Activated gamma-delta T cell (primary cell): ENCODE results near the gene ABHD8.

Source experiments
- DNase-seq: peaks from one replicate; lab custom pipeline; 2025; lab: John Stamatoyannopoulos, UW
- total RNA-seq, 2 donors: gene quantifications; one replicate each; lab custom pipeline; 2026; lab: John Stamatoyannopoulos, UW

The ABHD8 gene, protein sequence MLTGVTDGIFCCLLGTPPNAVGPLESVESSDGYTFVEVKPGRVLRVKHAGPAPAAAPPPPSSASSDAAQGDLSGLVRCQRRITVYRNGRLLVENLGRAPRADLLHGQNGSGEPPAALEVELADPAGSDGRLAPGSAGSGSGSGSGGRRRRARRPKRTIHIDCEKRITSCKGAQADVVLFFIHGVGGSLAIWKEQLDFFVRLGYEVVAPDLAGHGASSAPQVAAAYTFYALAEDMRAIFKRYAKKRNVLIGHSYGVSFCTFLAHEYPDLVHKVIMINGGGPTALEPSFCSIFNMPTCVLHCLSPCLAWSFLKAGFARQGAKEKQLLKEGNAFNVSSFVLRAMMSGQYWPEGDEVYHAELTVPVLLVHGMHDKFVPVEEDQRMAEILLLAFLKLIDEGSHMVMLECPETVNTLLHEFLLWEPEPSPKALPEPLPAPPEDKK
- 9.2 to 10.6 reads per million in 2 donors for total RNA-seq

DNA sequence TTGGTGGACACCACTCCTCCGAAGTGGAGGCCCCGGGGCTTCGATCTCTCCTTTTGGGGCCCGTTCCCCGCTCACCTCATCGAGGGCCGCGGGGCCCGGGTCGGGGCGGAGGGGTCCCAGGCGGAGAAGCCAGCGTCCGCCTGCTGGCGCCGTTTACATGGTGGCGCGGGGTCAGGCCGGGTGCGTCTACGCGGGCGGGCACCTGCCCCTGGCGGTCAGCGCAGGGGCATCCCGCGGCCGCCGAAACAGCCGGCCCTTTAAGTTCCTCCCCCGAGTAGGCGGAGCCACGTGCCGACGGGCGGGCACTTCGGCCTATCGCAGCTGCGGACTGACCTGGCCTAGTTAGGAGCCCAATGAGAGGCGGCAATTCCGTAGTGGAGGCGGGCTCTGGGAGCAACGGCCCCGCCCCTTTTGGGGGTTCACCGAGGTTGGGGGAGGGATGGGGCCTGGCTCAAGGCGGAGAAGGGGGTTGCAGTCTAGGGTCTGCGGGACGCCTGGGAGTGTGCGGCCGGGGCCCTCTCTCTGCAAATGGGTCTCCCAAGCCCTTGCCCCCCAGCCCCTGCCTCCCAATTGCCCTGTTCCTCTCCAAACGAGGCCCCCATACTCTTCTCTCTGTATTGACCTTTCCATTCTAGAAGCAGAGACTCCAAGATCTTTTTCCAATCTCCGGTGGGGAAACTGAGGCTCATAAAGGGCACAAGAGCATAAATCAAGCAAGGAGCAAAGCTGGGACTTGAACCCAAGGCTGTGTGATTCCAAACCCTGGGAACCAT, at the start of gene ABHD8:
Gene ABHD8 (minus strand): TSS at position 259 of the 773 bp plus-strand sequence. CDS start 1,809 bp downstream, outside the sequence.
- DNase-seq: peak; percentile 81

DNA sequence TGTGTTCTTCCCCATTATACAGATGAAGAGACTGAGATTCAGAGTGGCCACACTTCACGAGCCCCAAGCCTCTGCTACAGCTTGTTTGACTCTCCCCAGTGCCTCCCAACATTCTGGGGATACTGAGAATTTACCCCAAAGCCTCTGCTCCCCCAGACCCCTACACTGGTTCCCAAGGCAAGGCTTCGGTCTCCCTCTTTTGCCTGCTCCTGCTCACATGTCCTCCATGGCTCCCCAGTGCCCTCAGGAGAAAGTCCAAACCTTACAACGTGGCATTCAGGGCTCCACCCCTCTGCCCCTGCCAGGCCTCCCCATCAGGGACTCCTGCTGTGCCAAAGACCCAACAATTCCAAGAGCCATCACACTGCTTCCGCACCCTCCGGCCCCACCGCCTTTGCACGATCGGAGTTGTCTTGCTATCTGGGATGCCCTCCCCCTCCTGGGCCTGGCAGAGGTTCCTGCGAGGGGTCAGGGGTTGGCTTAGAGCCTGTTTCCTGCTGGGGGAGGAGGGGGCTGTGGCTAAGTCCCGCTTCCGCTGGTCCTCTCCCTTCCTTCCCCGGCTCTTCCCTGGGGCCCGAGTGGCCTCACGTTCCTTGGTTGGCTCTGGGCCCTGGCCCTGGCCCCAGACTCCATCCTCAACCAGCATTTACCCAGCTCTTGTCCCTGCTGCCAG, 49.5 kb upstream of the ABHD8 start:
- DNase-seq: no peak

DNA sequence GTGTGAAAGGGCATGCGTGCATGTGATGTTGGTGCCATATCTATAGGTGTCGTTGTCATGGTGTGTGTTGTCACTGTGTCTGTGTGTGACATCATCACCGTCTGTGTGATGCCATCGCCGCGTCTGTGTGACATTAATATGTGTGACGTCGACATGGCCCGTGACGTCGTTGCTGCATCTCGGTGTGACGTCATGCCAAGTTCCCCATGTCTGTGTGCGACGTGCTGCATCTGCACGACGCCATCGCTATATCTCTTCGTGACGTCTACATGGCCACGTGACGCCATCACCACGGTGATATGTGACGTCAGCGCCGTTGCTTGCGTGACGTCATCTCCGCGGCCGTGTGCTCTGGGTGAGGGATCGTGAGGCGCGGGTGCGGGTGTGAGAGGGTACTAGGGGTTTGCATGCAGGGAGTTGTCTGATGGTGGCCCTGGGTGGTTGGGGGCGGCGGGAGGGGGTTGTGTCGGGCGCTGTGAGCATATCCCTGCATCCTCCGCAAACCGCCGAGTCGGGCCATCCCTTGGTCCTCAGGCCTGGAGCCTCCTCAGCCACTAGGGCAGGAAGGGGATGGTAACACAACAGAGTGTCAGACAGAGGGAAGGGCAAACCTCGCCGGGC, 48.7 kb upstream of the ABHD8 start:
- DNase-seq: no peak

DNA sequence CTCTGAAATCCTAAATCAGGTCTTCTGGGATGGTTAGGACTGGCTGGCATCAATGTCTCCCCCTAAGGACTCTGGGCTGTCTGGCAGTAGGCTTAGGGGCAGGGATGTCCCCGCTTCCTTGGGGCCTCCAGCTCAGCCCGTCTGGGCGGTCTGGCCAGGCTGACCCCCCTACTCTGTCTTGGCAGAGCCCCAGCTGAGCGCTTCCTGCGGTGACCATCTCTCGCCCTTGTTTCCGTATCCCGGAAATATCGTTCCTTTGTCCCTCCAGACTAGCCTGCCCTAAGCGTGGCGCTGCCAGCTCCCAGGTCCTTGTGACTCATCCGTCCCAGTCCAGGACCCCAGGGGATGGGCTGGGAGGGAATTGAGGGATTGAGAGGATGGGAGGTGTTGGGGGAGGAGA, 45.5 kb upstream of the ABHD8 start:
- DNase-seq: no peak

DNA sequence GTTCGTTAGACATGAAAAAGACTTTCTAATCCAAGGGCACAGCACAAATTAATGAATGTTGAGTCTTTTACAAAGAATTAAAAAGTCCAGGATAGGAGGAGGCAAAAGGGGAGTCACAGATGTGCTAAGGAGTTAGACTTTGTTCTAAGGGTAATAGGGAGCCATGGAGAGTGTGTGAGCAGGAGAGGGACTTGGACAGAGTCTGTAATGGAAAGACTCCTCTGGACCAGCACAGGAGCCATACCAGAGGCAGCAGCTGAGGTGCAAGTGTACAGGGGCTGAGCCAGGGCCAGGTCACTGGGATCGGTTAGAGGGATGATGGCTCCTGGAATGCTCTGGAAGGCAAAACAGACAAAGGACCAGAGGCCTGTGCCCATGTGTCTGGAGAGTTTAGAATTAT, 44.7 kb upstream of the ABHD8 start:
- no peak for DNase-seq

DNA sequence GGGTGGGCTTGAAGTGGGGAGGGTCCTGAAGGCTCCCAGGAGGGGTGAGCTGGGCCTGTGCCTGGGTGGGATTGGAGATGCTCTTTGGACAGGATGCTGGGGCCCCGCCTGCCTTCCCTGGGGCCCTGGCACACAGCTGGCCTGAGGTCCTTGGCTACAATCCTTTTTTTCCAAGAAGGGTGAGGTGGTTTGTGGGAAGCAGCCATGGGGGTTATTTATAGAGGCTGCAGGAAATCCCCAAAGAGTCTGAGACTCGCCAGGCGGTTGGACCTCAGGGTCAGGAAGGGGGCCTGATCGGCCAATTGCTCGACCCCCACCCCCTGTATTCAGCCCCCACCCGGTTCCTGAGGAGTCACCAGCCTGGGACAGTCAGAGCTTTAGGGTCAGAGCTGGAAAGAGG, 44.1 kb upstream of the ABHD8 start:
- no peak for DNase-seq

DNA sequence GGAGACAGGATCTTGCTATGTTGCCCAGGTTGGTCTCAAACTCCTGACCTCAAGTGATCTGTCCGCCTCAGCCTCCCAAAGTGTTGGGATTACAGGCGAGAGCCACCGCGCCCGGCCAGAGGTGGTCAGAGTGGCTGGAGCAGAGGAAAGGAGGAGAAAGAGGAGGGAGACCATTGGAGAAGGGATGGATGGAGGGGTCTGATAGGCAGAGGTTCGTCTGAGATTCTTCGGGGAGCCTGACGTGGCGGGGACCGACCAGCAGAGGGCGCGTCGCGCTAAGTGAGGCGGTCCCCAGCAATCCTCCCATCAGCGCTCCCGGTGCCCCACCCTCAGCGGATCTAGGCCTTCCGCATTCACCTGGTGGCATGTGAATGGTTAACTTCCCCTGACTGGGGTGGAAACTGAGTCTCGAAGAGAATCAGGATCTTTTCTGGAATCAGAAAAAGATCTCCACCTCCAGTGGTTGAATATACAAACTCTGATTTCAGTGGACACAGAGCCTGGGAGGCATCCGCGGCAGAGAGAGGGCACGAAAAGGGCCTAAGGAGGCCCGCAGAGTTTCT, 43.0 kb upstream of the ABHD8 start:
- no peak for DNase-seq

DNA sequence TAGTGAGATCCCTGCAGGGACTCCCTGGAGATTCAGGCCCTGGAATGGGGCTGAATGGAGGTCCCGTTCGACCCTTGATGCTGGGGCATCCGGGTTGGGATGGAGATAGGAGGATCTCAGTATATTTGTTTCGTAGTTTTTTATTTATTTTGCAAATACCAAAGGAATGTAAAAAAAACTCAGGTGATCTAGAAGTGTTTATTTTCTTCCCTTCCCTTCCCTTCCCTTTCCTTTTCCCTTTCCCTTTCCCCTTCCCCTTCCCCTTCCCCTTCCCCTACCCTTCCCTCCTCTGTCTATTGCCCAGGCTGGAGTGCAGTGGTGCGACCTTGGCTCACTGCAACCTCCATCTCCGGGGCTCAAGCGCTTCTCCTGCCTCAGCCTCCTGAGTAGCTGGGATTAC, 38.6 kb upstream of the ABHD8 start:
- no peak for DNase-seq

DNA sequence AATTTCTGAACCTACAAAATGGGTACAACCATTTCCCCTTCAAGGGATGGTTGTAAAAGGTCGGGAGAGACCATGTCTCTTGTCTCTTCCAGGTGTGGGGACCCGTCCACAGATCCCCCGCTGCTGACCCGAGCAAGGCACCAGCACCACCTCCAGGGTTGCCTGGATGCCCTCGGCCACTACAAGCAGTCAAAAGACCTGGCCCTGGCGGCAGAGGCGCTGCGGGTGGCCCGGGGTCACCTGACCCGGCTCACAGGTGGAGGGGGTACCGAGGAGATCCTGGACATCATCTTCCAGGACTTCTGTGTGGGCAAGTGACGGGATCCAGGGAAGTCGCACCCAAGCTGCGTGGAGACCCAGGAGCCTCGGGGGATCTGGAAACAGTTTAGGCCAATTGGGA, 38.2 kb upstream of the ABHD8 start:
- no peak for DNase-seq

DNA sequence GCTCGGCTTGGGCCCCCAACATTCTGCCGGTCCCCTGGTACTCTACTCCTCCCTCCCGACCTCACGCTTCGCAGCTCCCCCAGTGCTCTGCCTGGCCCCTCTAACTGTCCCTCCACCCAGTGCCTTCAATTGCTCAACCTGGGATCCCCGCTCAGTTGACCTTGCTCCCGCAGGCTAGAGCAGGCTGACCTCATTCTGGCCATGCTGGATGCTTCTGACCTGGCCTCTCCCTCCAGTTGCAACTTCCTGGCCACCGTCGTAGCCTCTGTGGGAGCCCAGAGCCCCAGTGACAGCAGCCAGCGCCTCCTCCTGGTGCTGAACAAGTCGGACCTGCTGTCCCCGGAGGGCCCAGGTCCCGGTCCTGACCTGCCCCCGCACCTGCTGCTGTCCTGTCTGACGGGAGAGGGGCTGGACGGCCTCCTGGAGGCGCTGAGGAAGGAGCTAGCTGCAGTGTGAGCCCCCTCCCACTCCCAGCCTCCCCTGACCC, 37.7 kb upstream of the ABHD8 start:
- DNase-seq: no peak

DNA sequence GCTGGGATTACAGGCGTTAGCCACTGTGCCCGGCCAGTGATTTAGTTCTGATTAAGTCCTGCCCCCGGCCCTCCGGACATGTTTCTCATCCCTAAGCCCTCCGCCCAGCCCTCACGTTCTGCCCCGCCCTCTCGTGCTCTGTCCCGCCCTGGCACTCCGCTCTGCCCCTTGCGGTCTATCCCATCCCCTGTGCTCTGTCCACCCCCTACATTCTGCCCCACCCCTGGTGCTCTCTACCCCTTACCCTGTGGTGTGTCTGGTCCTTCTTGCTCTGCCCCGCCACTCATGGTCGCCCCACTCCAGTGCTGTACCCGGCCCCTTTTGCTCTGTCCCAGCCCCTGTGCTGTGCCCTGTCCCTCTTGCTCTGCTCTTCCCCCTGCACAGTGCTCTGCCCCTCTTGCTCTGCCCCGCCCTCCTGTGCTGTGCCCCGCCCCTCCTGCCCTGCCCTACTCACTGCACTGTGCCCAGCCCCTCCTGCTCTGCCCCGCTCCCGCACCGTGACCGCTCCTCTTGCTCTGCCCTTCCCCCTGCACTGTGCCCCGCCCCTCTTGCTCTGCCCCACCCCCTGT, 37.2 kb upstream of the ABHD8 start:
- DNase-seq: no peak

DNA sequence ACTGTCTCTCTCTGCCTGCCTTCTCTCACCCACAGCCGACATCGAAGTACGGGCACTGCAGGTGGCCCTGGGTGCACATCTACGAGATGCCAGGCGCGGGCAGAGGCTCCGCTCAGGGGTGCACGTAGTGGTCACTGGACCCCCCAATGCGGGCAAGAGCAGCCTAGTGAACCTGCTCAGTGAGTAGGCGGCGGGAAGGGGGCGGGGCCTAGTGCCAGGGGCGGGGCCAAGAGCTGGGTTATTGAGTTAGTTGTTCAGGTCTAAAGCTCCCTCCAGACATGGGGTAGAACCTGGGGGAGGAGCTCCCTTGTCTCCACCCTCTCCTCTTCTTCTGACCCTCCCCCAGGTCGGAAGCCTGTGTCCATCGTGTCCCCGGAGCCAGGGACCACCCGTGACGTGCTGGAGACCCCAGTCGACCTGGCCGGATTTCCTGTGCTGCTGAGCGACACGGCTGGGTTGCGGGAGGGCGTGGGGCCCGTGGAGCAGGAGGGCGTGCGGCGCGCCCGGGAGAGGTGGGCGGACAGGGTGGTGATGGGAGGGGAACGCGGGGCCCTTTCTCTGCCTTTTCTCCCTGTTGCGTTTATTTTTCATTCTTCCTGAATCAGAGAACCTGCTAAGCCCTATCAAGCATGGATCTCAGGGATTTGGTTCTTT, 36.0 kb upstream of the ABHD8 start:
- DNase-seq: no peak

DNA sequence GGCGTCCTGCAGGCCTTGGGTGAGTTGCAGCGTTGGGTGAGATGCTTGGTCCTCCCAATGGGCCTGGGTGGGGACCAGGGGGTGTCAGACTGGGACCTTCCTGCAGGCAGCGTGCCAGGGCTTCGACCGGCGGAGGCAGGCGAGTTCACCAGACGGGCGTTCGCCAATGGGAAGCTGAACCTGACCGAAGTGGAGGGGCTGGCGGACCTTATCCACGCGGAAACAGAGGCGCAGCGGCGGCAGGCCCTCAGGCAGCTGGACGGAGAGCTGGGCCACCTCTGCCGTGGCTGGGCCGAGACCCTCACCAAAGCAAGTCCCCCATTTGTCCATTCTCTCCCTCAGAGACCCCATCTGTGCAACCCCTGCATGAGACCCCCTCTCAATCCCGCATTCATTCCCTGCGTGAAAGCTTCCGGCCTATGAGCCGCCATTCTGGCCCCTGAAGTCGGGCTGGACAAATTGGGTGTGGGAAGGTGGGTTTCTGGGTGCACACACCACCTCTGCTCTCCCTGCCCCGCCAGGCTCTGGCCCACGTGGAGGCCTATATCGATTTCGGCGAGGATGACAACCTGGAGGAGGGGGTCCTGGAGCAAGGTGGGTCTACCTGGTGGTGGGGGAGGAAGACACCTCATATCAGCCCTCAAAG, 35.3 kb upstream of the ABHD8 start:
- no peak for DNase-seq

DNA sequence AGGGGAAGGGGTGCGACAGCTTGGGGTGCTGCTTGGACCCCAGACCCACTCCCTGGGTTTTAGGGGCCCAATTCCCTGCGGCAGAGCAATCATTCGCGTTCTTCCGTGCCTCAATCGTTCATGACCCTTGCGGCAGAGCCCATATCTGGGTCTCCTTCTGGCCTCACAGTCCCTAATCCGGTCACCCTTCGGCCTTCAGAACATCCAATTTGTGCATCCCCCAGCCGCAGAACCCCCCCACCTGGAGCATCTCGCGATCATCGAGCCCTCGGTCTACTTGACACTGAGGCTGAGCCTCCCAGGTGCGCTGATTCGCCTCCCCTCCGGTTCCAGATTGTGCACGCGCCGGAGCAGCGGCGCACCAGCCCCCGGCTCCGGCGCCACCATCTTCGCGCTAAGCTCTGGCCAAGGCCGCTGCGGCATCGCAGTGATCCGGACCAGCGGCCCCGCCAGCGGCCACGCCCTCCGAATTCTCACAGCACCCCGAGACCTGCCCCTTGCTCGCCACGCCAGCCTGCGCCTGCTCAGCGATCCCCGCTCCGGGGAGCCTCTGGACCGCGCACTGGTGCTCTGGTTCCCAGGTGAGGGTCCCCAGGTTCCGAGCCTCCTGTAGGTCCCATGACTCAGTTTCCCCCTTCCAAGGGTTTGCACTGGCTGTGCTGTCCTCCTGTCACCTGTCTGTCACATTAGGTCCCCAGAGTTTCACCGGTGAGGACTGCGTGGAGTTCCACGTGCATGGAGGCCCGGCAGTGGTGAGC, 34.6 kb upstream of the ABHD8 start:
- DNase-seq: no peak

DNA sequence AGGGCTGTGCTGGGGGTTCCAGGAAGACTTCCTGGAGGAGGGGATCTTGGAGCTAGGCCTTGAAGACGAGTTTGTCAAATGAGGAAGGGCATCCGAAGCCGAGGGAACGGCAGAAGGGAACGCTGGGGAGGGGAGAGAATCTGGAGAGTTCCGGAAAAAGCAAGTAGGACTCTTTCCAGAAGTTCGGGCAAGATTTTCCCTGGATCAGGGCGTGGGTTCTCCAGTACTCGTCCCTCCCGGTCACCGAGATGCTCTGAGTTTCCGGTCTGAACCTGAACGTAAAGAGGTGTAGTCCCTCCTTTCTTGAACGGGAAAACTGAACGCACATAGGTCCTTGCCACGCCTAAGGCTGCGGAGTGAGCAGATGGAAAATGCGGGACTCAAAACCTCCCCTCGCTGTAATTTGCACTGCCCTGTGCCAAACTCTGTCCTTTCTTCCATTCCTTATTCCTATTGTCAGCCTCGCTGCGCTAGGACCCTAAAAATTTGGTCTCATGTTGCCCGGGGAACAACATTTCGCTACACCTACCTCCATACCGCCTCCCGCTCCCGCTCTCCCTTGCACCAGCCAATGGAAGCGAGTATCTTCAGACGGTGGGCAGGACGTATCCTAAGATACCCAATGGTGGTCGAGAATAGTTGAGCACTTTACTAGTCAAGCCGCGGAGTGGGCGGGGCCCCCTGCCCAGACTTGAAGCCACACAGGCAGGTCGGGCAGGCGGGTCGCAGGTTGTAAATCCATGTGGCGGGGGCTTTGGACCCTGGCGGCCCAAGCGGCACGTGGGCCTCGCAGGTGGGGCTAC, 33.8 kb upstream of the ABHD8 start, which contains the start of gene GTPBP3:
Gene GTPBP3 (plus strand): TSS at position 682 of the 803 bp plus-strand sequence. CDS start 59 bp downstream, at position 741.
- DNase-seq: peak; percentile 87

DNA sequence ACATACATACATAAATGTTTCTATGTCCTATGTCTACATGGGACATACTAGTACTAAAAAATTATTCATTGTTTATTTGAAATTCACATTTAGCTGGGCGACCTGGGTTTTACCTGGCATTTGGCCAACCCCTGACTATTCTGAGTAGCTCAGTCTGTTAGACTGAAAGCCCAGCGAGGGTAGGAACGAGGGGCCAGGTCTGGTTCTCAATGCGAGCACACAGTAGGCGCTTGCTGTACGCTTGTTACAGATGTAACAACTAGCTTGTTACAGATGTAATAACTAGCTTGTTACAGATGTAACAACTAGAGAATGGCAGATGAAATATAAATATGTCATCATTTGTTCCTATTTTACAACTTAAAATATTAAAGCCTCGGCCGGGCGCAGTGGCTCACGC, 32.4 kb upstream of the ABHD8 start:
- no peak for DNase-seq

DNA sequence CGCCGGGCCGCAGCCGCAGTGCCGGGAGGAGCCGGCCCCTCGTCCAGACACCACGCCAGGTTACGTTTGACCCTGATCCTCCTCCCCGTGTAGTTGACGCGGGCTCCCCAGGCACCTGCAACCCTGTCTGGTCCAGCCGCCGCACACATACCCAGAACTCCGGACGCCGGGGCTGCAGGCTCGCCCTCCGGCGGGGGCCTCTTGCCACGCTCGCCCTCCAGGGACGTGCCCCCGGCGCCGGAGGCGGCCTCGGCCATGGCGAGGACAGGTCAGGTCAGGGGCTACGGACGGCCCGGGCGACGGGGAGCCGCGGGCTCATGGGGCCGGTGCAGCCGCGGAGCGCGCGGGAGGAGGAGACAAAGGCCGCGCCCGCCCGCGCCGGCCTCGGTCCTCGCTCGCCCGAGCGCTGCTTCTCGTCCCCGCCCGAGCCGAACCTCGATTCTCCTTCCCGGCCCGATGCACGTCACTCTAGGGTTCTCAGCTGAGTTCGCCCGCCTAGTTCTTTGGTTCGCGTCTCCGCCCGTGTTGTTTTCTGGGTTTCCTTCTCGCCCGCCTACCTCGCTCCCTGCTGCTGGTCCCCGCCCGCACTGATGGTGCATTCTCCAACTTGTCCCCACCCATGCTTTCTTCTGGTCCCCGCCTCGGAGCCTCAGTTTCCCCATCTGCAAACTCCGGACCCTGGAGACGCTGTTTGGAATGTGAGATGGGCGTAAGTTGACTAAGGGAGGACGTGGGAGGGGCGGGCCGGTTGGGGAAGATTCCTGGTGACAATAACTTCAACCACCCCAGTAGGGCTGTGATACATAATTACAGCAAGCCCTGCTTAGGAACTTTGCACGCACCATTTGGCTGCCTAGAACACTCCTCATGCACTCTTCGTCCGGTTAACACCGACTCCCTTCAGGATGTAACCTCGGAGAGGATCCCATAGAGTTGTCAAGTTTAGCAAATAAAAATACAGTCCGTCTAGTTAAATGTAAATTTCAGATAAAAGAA, 31.5 kb upstream of the ABHD8 start, which contains the start of gene ANO8:
Gene ANO8 (minus strand): TSS at position 442 of the 996 bp plus-strand sequence. CDS start 185 bp downstream, at position 257.
- DNase-seq: peak; percentile 73
